M059J (cell line): ENCODE results near the gene ADAMTS16. TPM values are rescaled to one million over a fixed set of nuclear protein-coding genes. Genes with fewer than 3 reads are reported as not detected.
"Not testable (repeated sequence)": the region's sequence is repeated elsewhere in the genome, so short reads cannot be mapped to it uniquely, and the experiment has no call there.

ENCODE experiments used
- DNase-seq: peaks from one replicate; pipeline ENCODE4 v3.0.0-alpha.2; 2012; ENCODE audit warnings: low read depth
- total RNA-seq: library from RNA; depleted of rRNA; stranded (reverse); fragments of >200 nt; shearing (Covaris generic); gene quantifications from 2 replicates; pipeline ENCODE4 v1.2.3, GENCODE V29; 2014; rRNA removed

ADAMTS16 gene, protein sequence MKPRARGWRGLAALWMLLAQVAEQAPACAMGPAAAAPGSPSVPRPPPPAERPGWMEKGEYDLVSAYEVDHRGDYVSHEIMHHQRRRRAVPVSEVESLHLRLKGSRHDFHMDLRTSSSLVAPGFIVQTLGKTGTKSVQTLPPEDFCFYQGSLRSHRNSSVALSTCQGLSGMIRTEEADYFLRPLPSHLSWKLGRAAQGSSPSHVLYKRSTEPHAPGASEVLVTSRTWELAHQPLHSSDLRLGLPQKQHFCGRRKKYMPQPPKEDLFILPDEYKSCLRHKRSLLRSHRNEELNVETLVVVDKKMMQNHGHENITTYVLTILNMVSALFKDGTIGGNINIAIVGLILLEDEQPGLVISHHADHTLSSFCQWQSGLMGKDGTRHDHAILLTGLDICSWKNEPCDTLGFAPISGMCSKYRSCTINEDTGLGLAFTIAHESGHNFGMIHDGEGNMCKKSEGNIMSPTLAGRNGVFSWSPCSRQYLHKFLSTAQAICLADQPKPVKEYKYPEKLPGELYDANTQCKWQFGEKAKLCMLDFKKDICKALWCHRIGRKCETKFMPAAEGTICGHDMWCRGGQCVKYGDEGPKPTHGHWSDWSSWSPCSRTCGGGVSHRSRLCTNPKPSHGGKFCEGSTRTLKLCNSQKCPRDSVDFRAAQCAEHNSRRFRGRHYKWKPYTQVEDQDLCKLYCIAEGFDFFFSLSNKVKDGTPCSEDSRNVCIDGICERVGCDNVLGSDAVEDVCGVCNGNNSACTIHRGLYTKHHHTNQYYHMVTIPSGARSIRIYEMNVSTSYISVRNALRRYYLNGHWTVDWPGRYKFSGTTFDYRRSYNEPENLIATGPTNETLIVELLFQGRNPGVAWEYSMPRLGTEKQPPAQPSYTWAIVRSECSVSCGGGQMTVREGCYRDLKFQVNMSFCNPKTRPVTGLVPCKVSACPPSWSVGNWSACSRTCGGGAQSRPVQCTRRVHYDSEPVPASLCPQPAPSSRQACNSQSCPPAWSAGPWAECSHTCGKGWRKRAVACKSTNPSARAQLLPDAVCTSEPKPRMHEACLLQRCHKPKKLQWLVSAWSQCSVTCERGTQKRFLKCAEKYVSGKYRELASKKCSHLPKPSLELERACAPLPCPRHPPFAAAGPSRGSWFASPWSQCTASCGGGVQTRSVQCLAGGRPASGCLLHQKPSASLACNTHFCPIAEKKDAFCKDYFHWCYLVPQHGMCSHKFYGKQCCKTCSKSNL
- 1.4 and 2.4 TPM in 2 replicates for total RNA-seq

DNA sequence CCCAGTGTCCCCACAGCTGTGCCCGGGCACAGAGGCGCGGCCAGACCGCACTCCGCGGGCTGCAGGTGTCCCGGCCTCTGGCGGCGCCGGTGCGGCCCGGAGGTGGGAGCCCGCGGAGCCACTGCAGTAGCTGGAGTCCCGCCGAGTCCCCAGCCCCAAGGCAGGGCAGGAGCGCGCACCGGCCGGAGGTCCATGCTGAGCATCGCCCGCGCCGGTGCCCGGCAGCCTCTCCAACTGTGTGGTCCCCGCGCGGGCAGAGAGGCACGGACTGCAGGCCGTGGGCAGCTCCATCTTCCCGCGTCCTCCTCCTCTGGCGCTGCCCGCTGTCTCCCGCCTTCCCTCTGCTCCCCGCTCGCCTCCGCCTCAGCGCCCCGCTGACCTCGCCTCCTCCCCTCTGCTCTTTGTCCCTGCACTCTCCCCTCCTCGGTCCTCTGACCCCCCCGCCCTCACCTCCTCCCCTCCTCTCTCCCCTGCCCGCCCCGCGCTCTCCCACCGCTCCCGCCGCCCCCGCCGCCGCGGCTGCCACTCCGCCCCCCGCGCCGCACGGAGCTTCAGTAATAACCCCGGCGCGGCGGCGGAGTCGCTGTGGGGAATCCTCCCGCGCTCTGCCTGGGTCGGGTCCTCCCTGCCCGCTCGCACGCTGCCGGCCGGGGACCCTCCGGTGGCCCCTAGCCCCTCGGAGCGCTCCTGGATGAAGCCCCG lies at the start of gene ADAMTS16:
Gene ADAMTS16 (plus strand): TSS at position 554 of the 702 bp plus-strand sequence. CDS start 138 bp downstream, at position 692.
- no peak for DNase-seq

DNA sequence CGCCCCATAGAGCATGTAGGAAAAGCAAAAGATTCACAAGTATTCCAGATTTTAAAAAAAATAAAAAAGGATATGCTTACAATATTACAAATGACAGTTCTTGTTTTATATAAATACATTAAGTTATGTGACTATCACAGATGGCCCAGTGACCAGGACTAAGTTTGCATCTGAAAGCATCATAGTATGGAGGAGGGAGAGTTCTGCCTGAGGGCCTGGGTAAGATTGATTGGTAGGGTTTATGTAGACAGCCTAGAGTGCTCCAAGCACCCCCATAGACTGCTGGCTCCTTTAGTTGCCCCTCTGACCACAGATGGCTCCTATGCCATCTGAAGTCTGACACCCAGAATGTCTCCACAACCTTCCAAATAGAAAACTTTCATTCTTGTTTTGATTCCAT lies 48.0 kb upstream of the ADAMTS16 start:
- DNase-seq = no peak

DNA sequence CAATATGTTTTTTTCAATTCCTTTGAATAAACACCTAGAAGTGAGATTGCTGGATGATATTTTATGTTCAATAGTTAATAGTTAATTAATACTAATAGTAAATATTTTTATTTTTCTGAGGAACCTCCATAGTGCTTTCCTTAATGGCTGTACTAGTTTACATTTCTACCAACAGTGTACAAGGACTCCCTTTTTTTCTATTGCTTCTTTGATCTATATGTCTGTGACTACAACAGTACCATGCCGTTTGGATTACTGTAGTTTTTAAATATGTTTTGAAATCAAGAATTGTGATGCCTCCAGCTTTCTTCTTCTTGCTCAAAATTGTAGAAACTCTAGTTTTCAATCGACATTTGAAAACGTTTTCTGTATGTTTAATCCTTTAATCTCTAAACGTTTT lies 39.5 kb upstream of the ADAMTS16 start:
- DNase-seq = no peak

DNA sequence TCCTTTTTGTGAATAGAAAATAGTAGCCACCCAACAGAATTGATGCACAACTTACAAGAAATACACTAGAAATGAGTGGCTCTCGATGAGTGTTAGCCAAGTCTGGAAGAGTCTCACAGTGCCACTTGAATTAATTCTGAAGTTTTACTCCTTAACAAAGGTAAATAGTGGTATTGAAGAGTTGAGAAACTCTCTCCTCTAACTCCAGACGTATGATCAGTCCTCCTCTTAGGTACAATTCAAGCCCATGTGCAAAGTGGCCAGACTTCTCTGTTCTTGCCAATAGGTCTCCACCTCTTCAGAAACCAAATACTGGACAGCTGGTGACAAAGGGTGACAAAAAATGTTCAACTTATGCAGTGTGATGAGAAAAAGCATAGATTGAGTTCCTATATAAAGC lies 38.5 kb upstream of the ADAMTS16 start:
- no peak for DNase-seq

DNA sequence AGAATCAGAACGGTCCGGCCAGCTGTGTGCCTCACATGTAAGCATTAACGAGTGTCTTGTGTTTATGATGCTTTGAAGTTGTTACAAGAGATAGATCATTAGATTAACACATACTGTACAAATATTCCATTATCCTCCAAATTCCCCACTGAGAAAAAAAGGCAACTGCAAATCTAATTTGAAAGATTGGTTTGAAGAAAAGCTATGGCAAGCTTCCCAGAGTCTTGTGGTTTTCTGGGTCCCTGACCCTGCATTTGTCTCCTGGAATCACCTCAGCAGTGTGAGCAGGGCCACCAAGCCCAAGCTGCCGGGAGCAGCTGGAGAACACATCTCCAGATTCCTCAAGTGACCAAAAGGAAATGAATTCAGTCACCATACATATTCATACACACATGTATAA lies 36.9 kb upstream of the ADAMTS16 start:
- DNase-seq = peak; percentile 84

DNA sequence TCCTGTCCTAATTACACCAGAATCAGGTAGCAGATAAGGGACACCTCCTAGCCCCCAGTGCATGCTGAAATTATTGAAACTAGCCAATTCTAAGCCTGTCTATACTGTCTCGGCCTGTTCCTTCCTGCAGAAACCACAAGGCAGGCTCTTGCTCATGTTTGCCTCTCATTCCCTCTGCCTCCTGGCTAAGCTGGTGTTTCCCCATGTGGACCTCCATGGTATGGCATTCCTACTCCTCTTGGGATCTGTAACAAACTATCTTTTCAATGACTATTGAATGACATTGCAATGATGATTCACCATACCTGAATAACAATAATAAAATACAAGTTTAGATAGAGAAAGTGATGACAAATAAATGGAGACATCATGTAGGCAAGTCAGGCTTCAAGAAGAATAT lies 35.6 kb upstream of the ADAMTS16 start:
- peak; percentile 31 for DNase-seq

DNA sequence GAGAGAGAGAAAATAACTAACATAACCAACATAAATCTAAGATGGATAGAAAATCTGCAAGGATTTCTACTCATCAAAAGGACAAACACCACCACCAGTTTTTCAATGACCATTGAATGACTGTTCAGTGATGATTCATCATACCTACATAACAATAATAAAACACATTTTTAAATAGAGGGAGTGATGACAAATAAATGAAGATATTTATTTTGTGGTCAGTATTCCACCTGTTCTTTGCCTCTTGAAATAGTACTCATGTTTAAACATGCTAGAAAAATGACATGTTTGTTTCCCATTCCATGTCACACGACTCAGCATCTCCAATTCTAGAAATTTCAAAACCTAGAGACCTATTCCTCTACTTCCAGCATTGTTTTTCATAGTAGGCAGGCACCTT lies 34.6 kb upstream of the ADAMTS16 start:
- DNase-seq = peak; percentile 50

DNA sequence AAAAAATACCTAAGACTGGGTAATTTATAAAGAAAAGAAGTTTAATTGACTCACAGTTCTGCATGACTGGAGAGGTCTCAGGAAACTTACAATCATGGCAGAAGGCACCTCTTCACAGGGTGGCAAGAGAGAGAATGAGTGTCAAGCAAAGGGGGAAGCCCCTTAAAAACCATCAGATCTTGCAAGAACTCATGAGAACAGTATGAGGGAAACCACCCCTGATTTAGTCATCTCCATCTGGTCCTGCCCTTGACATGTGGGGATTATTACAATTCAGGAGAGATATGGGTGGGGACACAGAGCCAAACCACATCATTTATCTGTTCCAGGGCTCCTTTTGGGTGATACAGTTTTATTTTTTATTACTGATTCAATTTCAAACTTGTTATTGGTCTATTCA lies 23.2 kb upstream of the ADAMTS16 start:
- DNase-seq = no peak

DNA sequence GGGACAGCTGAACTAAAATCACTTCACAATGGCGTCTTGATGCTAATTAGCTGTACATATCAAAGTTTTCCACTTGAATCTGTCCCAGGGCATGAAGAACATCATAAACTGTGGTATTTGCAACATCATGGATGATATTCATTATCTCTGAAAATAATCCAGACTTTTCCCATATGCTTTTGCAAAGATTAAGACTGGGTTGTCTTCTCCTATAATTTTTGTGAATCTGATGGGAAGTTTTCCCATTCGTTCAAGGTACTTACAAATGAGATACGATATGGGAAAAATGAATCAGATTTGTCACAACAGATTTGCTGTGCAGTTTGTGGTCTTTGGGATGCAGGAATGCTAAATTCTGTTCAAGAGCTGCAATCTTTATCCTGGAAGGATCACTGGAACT lies 17.4 kb upstream of the ADAMTS16 start:
- no peak for DNase-seq

DNA sequence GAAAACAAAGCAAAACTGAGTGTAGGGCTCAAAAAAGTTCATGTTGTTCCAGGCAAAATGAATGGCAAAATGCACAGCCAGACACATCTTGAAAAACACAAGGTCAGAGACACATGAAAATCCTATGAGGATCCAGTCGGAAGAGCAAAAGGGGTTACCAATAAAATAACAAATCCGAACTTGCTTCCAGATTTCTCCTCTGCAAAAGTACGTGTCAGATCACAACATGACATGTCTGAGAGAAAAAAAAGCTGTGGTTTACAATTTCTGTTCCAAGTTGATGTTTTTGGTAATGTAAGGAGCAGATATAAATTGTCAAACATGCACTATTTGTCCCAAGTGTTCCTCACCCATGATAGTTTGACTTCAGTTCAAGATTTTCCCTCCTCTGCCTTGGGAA lies 15.9 kb upstream of the ADAMTS16 start:
- DNase-seq = no peak

DNA sequence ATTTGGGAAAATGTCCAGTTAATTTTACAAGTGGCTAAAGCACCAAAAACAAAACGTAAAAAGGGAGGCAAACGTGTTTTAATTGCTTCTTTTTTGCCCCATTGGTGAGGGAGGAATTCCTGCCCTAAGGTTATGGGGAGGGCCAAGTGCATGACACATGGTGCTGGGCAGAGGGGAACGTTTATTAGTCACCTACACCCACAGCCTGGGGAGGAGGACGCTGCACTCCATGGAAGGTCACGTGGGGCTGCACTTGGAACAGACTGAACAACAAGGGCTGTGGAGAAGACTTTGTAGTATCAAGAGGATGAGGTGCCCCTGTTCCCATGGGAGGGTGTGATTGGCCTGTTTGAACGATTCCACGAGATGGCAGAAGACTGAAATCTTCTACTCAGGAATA lies 13.7 kb upstream of the ADAMTS16 start:
- DNase-seq = peak; percentile 90

DNA sequence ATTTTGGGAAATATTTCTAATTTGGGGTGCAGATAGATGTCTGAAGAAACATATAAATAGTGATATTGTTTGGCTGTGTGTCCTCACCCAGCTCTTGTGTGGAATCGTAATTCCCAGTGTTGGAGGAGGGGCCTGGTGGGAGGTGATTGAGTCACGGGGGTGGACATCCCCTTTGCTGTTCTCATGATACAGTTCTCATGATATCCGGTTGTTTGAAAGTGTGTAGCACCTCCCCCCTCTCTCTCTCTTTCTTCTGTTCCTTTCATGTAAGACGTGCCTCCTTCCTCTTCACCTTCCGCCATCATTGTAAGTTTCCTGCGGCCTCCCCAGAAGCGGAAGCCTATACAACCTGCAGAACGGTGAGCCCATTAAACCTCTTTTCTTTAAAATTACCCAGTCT lies 11.4 kb upstream of the ADAMTS16 start:
- DNase-seq = no peak

DNA sequence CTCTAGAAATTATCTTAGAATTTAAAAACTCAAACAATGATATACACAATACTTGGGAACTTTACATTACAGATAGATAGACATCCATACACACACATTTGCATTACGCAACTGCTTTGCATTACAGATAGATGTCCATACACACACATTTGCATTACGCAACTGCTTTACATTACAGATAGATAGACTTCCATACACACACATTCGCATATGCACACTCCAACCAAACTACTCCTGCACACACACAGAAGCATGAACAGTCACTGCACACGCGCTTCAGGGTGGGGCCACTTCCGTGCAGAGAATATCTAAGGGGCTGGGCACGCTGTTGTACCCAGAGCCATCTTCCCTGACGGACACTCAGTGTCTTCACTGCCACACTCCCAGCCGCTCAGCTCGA lies 7.9 kb upstream of the ADAMTS16 start:
- no peak for DNase-seq

DNA sequence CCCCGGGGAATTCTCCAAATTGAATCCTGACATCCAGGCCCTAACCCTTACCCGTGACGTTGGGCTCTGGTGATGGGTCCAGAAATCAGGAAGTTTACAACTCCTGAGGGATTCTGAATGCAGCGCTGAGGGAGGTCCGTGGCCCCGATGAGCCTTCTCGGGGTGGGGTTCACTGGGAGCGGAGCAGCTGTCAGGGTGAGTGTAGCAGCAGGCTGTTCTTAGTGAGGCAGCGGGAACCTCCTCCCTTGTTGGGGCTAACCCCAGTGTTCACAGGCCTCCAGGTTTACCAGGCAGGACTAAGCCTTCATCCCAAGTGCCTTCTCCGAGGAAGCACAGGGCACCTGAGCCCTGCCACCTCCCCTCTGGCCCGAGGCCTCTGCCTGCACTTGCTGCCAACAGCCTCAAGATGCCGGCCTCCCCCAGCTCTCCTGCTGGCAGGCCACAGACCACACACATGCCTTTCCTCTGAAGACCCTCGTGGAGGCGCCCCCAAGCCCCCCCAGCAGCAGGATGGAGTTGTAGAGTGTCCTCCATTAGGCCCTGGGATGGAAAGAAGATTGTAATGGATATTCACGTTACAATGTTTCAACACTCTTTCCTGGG lies 7.3 kb upstream of the ADAMTS16 start:
- no peak for DNase-seq

DNA sequence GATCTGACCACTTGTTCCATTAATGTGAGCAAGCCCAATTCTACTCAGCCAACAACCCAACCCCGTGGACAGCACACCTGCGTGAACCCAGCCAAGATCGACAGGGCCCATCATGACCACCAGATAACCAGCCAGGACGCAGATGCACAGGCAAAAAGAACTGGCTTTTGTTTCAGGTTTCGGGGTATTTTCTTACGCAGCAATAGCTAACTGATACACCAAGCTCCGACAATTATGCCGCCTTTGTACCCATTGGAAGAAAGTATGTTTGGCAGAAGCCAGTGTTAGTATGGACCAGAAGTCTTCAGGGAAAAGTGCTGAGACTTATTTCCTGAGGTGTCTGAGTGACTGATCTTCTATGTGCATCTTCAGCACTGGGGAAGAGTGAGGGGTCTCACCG lies 6.0 kb upstream of the ADAMTS16 start:
- no peak for DNase-seq

DNA sequence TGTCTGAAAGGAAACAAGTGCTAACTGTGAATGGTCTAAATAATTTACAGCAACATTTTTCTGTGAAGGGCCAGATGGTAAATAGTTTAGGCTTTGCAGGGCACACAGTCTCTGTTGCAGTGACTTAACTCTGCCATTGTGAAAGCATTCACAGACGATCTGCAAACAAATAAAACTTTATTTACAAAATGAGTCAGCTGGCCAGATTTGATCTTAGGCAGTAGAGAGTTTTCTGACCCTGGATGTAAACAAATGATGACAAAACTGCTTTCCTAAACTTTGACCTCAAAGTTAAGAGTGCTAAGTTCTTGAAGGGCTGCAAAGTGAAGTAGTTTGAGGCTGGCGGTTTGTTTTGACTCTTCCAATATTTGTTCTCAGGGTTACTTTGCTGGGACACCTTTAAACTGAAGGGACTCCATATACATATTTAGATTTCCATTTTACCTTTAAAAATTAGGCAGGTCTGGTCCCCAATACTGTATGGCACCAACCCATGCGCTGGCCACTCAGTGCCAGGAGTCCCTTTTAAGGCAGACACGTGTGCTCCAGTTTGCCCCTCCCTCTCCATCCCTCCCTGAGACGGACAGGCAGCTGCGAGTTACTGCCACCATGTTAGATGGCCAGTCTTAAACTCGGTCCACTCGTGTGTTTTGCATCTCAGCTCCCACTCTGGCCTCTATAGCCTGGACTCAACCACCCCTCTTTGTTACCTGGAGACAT lies 4.0 kb upstream of the ADAMTS16 start:
- peak; percentile 64 for DNase-seq

DNA sequence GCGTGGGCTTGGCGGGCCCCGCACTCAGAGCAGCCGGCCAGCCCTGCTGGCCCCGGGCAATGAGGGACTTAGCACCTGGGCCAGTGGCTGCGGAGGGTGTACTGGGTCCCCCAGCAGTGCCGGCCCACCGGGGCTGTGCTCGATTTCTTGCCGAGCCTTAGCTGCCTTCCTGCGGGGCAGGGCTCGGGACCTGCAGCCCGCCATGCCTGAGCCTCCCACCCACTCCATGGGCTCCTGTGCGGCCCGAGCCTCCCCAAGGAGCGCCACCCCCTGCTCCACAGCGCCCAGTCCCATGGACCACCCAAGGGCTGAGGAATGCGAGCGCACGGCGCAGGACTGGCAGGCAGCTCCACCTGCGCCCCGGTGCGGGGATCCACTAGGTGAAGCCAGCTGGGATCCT lies 2.3 kb upstream of the ADAMTS16 start:
- DNase-seq = not testable (repeated sequence)

DNA sequence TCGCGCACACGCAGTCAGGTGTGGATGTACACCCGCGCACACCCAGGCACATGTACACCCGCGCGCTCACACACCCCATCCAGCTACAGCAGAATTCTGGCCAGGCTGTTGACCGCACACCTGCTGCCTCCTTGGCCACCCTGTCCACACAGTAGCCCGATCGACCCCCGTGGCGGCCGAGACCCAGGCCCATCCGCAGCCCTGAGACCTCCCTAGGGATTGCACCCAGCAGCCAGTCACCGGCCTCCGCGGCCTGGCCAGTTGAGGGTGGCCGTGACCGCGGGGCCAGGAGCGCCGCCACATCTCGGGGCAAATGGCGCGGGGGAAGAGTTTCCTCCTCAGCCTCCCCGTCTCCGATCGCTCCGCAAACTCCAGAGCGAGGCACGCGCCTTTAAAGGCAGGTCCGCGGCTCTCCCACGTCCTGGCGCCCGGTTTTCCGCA lies 774 bp upstream of the ADAMTS16 start:
- no peak for DNase-seq

DNA sequence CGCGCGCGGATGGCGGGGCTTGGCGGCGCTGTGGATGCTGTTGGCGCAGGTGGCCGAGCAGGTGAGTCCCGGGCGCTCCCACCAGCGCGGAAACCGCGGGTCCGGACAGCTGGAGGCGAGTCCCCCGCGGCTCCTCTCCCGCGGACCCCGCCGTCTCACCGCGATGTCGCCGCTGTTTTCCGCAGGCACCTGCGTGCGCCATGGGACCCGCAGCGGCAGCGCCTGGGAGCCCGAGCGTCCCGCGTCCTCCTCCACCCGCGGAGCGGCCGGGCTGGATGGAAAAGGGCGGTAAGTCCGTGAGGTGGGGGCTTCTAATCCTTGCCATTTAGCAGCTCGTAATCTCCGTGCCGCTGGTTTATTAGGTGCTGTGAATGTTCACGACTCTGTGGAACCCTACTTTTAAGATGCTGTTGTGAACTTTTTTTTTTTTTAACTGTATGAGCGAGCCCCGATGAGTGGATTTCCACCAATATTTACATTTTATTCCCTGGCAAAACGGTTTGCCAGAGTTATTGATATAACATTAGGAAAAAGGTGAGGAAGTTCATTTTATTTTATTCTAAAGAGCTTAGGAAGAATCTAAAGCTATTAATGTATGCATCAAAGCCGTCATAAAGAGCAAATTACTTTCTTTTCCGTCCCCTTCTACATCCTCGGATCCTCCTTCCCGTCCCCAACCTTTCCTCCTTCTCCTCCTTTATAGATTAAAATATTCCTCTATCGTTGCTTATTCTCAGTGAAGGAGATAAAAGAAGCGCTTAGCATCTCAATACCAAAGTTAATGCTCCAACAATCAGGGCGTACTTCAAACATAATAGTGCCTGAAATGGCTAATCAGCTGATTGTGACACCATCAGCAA lies 579 bp downstream of the ADAMTS16 start:
- DNase-seq = no peak

DNA sequence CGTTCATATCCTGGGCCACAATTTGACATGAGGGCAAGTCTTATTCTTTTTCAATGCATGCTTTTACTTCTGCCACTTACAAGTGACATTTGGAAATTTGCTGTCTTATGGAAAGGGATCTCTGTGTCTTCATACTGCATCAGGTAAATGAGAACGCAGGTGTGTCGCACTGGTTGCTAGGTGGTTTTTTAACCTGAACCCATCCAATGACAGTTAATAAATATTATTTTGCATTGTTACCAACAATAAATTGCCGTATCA lies 1.1 kb downstream of the ADAMTS16 start:
- DNase-seq = no peak
